Measurements from ENCODE around the gene SEC14L1.

SEC14L1 gene

DNA sequence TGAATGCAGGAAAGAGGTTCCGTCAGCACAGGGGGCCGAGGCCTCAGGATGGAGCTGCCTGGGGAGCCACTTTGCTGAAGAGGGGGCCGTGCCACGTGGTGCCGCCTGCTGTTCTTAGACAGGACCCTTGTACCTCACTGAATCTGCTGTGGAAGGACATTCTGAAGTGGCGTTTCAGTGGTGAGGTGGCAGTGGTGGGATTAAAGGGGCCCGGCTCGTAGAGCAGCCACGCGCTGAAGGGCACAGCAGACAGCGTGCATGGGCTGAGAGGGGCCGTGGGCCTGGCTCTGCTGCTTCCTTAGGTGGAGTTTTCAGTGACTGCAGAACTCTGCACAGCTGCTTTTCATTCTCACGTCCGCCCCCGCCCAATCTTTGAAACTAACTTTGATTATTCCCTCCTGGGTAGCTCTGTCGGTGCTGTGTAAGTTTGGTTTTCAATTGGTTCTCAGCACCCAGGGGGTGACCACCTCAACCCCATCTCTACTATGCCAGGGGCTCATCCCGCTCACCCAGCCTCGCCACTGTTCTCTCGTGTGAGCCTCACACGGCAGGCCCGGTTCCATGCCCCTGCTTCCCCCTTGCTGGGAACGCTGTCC is 70.3 kb downstream of the SEC14L1 start:
- no peak overlapping the region for H3K4me3 ChIP-seq (ENCODE audit: low read depth in 1 of 2, low read length in 2 of 2)
- H3K4me1 ChIP-seq (ENCODE audit: insufficient read depth, low read length), result no peaks in the 10 kb centered on the region
- H3K4me2 ChIP-seq (ENCODE audit: insufficient read depth, low read length), result no peak overlapping the region
- no peak overlapping the region for H2AFZ ChIP-seq (ENCODE audit: low read depth, low read length)
- H3K9ac ChIP-seq (ENCODE audit: low read depth, low read length), result no peak overlapping the region
- no peaks in the 10 kb centered on the region for H3K79me2 ChIP-seq (ENCODE audit: insufficient read depth, low read length)
- no peaks in the 10 kb centered on the region; the same call in 1 of the 2 replicates for H4K20me1 ChIP-seq (ENCODE audit: insufficient read depth, low read length)
- H3K36me3 ChIP-seq (ENCODE audit: insufficient read depth, low read length), result peaks cover 90% of the 10 kb centered on the region
- H3K9me3 ChIP-seq (ENCODE audit: insufficient read depth, low read length, severe bottlenecking), result no peaks in the 10 kb centered on the region
- ATAC-seq (ENCODE audit: insufficient read depth, low read depth), result no peak
- TF ChIP-seq, protein P1, sequence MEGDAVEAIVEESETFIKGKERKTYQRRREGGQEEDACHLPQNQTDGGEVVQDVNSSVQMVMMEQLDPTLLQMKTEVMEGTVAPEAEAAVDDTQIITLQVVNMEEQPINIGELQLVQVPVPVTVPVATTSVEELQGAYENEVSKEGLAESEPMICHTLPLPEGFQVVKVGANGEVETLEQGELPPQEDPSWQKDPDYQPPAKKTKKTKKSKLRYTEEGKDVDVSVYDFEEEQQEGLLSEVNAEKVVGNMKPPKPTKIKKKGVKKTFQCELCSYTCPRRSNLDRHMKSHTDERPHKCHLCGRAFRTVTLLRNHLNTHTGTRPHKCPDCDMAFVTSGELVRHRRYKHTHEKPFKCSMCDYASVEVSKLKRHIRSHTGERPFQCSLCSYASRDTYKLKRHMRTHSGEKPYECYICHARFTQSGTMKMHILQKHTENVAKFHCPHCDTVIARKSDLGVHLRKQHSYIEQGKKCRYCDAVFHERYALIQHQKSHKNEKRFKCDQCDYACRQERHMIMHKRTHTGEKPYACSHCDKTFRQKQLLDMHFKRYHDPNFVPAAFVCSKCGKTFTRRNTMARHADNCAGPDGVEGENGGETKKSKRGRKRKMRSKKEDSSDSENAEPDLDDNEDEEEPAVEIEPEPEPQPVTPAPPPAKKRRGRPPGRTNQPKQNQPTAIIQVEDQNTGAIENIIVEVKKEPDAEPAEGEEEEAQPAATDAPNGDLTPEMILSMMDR (IDR thresholded peaks at IDR 0.05; ENCODE audit: borderline replicate concordance, extremely low read depth, low read length, poor library complexity, severe bottlenecking), result no peak
- TF ChIP-seq EZH2 (IDR thresholded peaks at IDR 0.05; ENCODE audit: borderline replicate concordance, low read depth, low read length, severe bottlenecking), result no peak
- H3K27me3 ChIP-seq (ENCODE audit: insufficient read depth, low read length, poor library complexity), result no peaks in the 10 kb centered on the region
- H3K27ac ChIP-seq (ENCODE audit: low read length), result no peak overlapping the region
- DNase-seq, result no peak

DNA sequence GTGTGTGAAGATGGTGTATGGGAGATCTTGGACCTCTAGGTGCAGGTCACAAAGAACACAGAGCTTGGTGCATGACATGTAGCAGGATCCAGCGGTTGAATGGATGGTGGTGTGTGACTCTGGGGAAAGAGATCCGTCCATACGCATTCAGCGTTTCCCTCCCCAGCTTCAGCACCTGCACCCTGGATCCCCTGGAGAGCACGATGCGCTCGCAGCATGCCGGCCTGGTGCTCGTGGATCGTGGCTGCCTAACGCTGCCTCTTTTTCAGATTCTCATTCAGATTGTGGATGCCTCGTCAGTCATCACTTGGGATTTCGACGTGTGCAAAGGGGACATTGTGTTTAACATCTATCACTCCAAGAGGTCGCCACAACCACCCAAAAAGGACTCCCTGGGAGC is 70.9 kb downstream of the SEC14L1 start:
- H3K4me1 ChIP-seq (ENCODE audit: insufficient read depth, low read length), result no peaks in the 10 kb centered on the region
- ATAC-seq (ENCODE audit: insufficient read depth, low read depth) (no peak), DNase-seq (no peak)
- peaks cover 84% of the 10 kb centered on the region for H3K36me3 ChIP-seq (ENCODE audit: insufficient read depth, low read length)
- no peaks in the 10 kb centered on the region for H3K79me2 ChIP-seq (ENCODE audit: insufficient read depth, low read length)
- H4K20me1 ChIP-seq (ENCODE audit: insufficient read depth, low read length), result no peaks in the 10 kb centered on the region; the same call in 1 of the 2 replicates
- no peak overlapping the region for H3K4me2 ChIP-seq (ENCODE audit: insufficient read depth, low read length)
- H2AFZ ChIP-seq (ENCODE audit: low read depth, low read length), result no peak overlapping the region
- TF ChIP-seq, protein P1 (IDR thresholded peaks at IDR 0.05; ENCODE audit: borderline replicate concordance, extremely low read depth, low read length, poor library complexity, severe bottlenecking), result no peak
- TF ChIP-seq EZH2 (IDR thresholded peaks at IDR 0.05; ENCODE audit: borderline replicate concordance, low read depth, low read length, severe bottlenecking), result no peak
- H3K4me3 ChIP-seq (ENCODE audit: low read depth in 1 of 2, low read length in 2 of 2), result no peak overlapping the region
- no peak overlapping the region for H3K27ac ChIP-seq (ENCODE audit: low read length)
- no peaks in the 10 kb centered on the region for H3K9me3 ChIP-seq (ENCODE audit: insufficient read depth, low read length, severe bottlenecking)
- H3K9ac ChIP-seq (ENCODE audit: low read depth, low read length), result no peak overlapping the region
- H3K27me3 ChIP-seq (ENCODE audit: insufficient read depth, low read length, poor library complexity), result no peaks in the 10 kb centered on the region

DNA sequence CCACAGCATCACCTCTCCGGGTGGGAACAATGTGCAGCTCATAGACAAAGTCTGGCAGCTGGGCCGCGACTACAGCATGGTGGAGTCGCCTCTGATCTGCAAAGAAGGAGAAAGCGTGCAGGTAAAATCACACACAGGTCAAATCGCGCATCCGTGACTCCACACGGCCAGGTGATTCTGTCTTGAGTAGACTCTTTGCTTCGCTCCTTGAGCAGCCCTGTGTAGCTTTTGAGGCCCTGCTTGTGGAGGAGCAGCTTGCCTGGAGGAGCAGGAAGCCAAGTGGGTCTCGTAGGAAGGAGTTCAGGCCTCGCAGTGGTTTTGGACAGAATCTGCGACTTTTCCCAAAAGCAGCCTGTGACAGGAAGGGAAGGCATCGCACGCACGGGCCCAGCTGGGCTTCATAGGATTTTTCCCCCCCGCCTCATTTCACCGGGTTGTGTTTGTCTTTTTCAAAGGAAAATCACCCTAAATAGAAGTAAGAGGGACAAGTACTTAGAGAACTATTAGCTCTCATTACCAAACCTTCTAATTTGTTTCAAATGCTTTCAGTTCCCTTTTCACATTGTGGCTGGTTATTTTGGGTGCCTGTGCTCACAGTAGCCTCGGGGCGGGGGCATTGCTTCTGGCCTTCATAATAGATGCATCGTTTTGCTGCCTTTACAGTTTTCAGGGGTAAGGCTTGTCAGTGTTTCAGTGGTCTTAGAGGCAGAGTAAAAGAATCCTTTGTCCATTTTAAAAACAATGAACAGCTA is 71.5 kb downstream of the SEC14L1 start:
- Histone ChIP-seq H3K9ac (ENCODE audit: low read depth, low read length) (no peak overlapping the region), H4K20me1 (ENCODE audit: insufficient read depth, low read length) (no peaks in the 10 kb centered on the region; the same call in 1 of the 2 replicates)

More for the DNA sequence above, 71.5 kb downstream of the SEC14L1 start:
- ATAC-seq (ENCODE audit: insufficient read depth, low read depth) (no peak), DNase-seq (no peak)
- Histone ChIP-seq H3K4me1 (ENCODE audit: insufficient read depth, low read length) (no peaks in the 10 kb centered on the region), H3K27ac (ENCODE audit: low read length) (no peak overlapping the region), H3K27me3 (ENCODE audit: insufficient read depth, low read length, poor library complexity) (no peaks in the 10 kb centered on the region), H3K4me2 (ENCODE audit: insufficient read depth, low read length) (no peak overlapping the region), H3K79me2 (ENCODE audit: insufficient read depth, low read length) (no peaks in the 10 kb centered on the region), H3K36me3 (ENCODE audit: insufficient read depth, low read length) (peaks cover 82% of the 10 kb centered on the region), H2AFZ (ENCODE audit: low read depth, low read length) (no peak overlapping the region), H3K9me3 (ENCODE audit: insufficient read depth, low read length, severe bottlenecking) (no peaks in the 10 kb centered on the region), H3K4me3 (ENCODE audit: low read depth in 1 of 2, low read length in 2 of 2) (no peak overlapping the region)
- TF ChIP-seq EZH2 (IDR thresholded peaks at IDR 0.05; ENCODE audit: borderline replicate concordance, low read depth, low read length, severe bottlenecking), result no peak
- TF ChIP-seq, protein P1 (IDR thresholded peaks at IDR 0.05; ENCODE audit: borderline replicate concordance, extremely low read depth, low read length, poor library complexity, severe bottlenecking), result no peak
